ENCODE data around the gene ARFGAP1.

Gene ARFGAP1

DNA sequence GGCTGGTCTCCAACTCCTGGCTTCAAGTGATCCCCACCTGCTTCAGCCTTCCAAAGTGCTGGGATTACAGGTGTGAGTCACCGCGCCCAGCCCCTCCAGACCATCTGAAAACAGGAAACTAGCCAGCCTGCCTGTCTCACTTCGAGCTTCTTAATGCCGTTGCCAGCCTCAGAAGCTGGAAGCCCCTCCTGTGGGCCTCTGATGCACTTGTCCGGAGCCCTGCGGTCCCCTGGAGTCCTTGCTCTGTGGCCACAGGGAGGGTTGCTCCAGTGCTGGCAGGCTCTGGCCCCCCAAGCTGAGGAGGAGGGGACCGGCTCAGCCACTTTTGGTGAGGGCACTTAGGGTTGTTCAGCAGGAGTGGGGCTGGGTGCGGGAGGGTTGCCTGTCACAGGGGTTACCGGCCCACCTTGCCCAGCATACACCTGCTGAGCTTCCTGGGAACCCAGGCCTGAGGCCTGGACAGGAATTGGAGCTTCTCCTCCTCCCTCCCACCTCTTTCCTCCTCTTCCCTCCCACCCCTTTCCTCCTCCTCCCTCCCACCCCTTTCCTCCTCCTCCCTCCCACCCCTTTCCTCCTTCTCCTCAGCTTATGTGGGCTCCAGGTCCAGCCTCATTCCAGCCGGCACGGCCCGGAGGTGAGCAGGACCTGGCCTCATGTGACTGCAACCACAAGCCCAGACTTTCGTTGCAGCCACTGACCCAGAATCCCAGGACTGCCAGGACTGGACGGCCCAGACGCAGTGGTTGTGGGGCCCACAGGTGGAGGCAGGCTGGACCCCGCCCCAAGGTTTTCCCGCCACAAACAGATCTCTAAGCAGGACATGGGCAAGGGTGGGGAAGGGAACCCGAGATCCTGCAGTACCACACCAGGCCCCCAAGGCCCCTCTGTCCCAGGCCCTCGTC lies 46.3 kb upstream of the ARFGAP1 start:
- TF ChIP-seq, protein P1, sequence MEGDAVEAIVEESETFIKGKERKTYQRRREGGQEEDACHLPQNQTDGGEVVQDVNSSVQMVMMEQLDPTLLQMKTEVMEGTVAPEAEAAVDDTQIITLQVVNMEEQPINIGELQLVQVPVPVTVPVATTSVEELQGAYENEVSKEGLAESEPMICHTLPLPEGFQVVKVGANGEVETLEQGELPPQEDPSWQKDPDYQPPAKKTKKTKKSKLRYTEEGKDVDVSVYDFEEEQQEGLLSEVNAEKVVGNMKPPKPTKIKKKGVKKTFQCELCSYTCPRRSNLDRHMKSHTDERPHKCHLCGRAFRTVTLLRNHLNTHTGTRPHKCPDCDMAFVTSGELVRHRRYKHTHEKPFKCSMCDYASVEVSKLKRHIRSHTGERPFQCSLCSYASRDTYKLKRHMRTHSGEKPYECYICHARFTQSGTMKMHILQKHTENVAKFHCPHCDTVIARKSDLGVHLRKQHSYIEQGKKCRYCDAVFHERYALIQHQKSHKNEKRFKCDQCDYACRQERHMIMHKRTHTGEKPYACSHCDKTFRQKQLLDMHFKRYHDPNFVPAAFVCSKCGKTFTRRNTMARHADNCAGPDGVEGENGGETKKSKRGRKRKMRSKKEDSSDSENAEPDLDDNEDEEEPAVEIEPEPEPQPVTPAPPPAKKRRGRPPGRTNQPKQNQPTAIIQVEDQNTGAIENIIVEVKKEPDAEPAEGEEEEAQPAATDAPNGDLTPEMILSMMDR (IDR thresholded peaks at IDR 0.05; ENCODE audit: low read depth, low read length), result no peak
- Histone ChIP-seq H3K9me3 (no peaks in the 10 kb centered on the region), H3K36me3 (no peaks in the 10 kb centered on the region), H3K4me3 (ENCODE audit: low read depth, low read length) (no peak overlapping the region), H3K27me3 (no peaks in the 10 kb centered on the region), H3K4me1 (peaks cover 13% of the 10 kb centered on the region)
- DNase-seq, result no peak

DNA sequence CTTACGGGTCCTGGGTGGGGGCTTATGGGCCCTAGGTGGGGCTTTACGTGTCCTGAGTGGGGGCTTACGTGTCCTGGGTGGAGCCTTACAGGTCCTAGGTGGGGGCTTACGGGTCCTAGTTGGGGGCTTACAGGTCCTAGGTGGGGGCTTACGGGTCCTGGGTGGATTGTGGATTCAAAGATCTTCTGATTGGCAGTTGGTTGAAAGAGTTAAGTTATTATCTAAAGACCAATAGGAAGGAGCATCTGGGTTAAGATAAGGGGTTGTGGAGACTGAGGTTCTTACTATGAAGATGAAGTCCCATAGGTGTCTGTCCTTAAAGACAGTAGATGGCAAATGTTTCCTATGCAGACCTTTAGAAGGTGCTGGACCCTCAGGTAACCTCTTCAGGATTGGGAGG lies 45.4 kb upstream of the ARFGAP1 start:
- Histone ChIP-seq H3K4me1 (peaks cover 13% of the 10 kb centered on the region), H3K9me3 (no peaks in the 10 kb centered on the region), H3K4me3 (ENCODE audit: low read depth, low read length) (no peak overlapping the region), H3K36me3 (no peaks in the 10 kb centered on the region), H3K27me3 (no peaks in the 10 kb centered on the region)
- TF ChIP-seq, protein P1 (IDR thresholded peaks at IDR 0.05; ENCODE audit: low read depth, low read length), result no peak
- DNase-seq, result no peak

DNA sequence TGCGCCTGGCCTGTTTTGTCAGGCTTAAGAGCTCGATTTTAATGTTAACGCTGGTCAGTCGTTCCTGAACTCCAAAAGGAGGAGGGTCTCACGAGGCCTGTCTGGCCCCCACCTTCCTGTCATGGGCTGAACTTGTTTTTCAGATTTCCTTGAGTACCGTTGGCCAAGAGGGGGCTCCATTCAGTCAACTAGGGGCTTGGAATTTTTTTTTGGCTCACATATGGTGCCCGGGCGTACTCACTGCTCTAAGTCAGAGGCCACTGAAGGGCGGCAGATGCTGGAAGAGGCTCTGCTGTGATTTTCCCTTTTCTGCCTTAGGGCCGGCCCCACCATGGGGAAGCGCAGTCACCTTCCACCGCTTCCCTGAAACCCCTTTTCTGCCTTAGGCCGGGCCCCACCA lies 43.8 kb upstream of the ARFGAP1 start:
- DNase-seq, result no peak
- no peaks in the 10 kb centered on the region for H3K27me3 ChIP-seq
- no peaks in the 10 kb centered on the region for H3K9me3 ChIP-seq
- H3K4me3 ChIP-seq (ENCODE audit: low read depth, low read length), result no peak overlapping the region
- H3K4me1 ChIP-seq, result peaks cover 9% of the 10 kb centered on the region
- TF ChIP-seq, protein P1 (IDR thresholded peaks at IDR 0.05; ENCODE audit: low read depth, low read length), result no peak
- H3K36me3 ChIP-seq, result no peaks in the 10 kb centered on the region

DNA sequence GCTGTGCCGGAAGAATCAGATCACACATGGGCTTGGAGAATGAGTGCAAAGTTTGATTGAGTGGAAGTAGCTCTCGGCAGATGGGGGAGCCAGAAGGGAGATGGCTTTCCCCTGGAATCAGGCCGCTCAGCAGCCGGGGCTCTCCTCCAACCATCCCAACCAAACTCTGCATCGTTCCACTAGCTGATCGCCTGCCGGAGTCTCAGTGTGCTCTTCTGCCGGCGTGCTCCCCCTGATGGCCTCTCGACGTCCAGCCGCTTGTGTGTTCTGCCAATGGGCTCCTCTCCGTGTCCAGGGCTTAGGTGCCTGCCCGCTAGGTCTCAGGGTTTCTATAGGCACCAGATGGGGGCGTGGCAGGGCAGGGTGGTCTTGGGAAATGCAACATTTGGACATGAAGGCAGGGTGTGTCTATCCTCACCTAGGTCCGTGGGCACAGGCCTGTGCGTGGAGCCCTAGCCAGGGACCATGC lies 41.8 kb upstream of the ARFGAP1 start:
- DNase-seq, result peak; percentile 73
- no peaks in the 10 kb centered on the region for H3K36me3 ChIP-seq
- H3K4me3 ChIP-seq (ENCODE audit: low read depth, low read length), result no peak overlapping the region
- H3K27me3 ChIP-seq, result no peaks in the 10 kb centered on the region
- no peaks in the 10 kb centered on the region; the same call in 1 of the 2 replicates for H3K4me1 ChIP-seq
- H3K9me3 ChIP-seq, result no peaks in the 10 kb centered on the region
- TF ChIP-seq, protein P1 (IDR thresholded peaks at IDR 0.05; ENCODE audit: low read depth, low read length), result peak; percentile 62

DNA sequence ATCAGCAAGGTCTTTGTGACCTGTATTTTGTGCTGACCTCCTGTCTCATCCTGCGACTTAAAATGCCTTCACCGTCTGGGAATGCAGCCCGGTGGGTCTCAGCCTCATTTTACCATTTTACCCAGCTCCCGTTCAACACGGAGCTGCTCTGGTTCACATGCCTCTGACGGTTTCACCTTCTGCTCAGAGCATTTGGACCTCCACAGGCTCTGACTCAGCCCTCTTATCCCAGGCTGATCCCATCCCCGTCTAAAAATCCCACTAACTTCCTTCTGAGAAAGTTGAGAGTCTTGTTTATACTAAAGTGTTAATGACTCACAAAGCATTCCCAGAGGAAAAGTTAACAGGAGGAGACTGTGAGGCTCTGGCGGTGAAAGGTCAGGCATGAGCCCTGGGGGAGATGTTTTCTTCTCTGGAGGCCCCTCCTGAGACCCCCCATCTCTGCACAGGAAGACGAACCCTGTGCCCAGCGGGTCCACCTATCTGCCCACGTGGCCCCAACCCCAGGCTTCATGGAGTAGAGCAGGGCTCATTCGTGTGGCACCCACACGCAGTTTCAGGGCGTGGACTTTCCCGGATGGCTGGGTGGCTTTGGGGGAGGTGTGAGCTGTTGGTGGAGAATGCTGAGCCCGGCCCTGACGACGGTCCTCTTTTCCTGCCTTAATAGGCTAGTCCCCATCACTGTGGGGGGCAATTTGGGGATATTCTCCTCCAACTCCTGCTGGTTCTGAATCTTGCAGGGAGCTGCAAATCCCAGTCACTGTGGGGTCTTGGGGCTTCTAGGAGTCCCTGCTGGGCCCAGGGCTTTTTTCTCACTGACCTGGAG lies 40.2 kb upstream of the ARFGAP1 start:
- Histone ChIP-seq H3K27me3 (no peaks in the 10 kb centered on the region), H3K36me3 (no peaks in the 10 kb centered on the region), H3K4me3 (ENCODE audit: low read depth, low read length) (no peak overlapping the region), H3K4me1 (no peaks in the 10 kb centered on the region; the same call in 1 of the 2 replicates), H3K9me3 (no peaks in the 10 kb centered on the region)
- no peak for DNase-seq
- TF ChIP-seq, protein P1 (IDR thresholded peaks at IDR 0.05; ENCODE audit: low read depth, low read length), result no peak

Measured in BE2C (cell line).